OCI-LY7 (cell line): ENCODE results near the gene SHC1. TPM values are rescaled to one million over a fixed set of nuclear protein-coding genes. Genes with fewer than 3 reads are reported as not detected.
A peak's percentile ranks its signal among the peaks of the same experiment; 100 is the strongest.

Source experiments
- BruUV-seq: library from RNA; stranded (reverse); fragments of 400-500 nt; replicated peaks from 2 replicates; lab custom pipeline; 2021; lab: Mats Ljungman, UMichigan
- CTCF ChIA-PET: fragments of 300-600 bp; sonication (Branson Sonifier 250); formaldehyde crosslinking; loops from one replicate; lab custom pipeline; 2022; ENCODE audit warnings: antibody characterized with exemption; ENCODE audit not compliant: unreplicated experiment; lab: Charles Lee
- POLR2A ChIA-PET: fragments of 300-600 bp; sonication (Branson Sonifier 250); formaldehyde crosslinking; loops from one replicate; lab custom pipeline; 2022; ENCODE audit warnings: antibody characterized with exemption; lab: Charles Lee
- DNase-seq: peaks from one replicate; pipeline ENCODE4 v3.0.0-alpha.2; 2015; ENCODE audit warnings: low spot score
- H2AFZ ChIP-seq: fragments of 200-600 bp; sonication (generic), shearing (Covaris generic); 2 replicates; pipeline ENCODE4 v1.6.1; 2014; ENCODE audit warnings: mild to moderate bottlenecking, antibody characterized with exemption, low read length, moderate library complexity
- H3K27ac ChIP-seq: fragments of 200-600 bp; sonication (generic); 2 replicates; pipeline ENCODE4 v1.5.1; 2014; ENCODE audit warnings: mixed run types, low read depth, mild to moderate bottlenecking, moderate library complexity, low read length, inconsistent platforms; ENCODE audit not compliant: poor library complexity, severe bottlenecking
- H3K36me3 ChIP-seq: fragments of 200-600 bp; sonication (generic); 2 replicates; pipeline ENCODE4 v1.6.1; 2014; ENCODE audit warnings: mild to moderate bottlenecking, antibody characterized with exemption, low read length, moderate library complexity, mixed read lengths; ENCODE audit not compliant: insufficient read depth
- H3K4me1 ChIP-seq: fragments of 200-600 bp; sonication (generic); 2 replicates; pipeline ENCODE4 v1.5.1; 2014; ENCODE audit warnings: mild to moderate bottlenecking, low read length; ENCODE audit not compliant: insufficient read depth, poor library complexity, severe bottlenecking
- H3K4me2 ChIP-seq: fragments of 200-600 bp; sonication (generic); 2 replicates; pipeline ENCODE4 v1.6.1; 2014; ENCODE audit warnings: mild to moderate bottlenecking, low read length
- H3K4me3 ChIP-seq: fragments of 200-600 bp; sonication (generic); 2 replicates; pipeline ENCODE4 v1.5.1; 2014; ENCODE audit warnings: mild to moderate bottlenecking, low read depth, low read length; ENCODE audit not compliant: poor library complexity, severe bottlenecking
- H3K79me2 ChIP-seq: fragments of 200-600 bp; sonication (generic); 2 replicates; pipeline ENCODE4 v1.6.1; 2016; ENCODE audit warnings: low read depth, mild to moderate bottlenecking, low read length, moderate library complexity, mixed read lengths; ENCODE audit not compliant: insufficient read depth
- H3K9me2 ChIP-seq: fragments of 200-600 bp; sonication (generic); 2 replicates; pipeline ENCODE4 v1.6.1; 2016; ENCODE audit warnings: mild to moderate bottlenecking, low read length, mixed read lengths; ENCODE audit not compliant: insufficient read depth
- H3K9me3 ChIP-seq: fragments of 200-600 bp; sonication (generic); 2 replicates; pipeline ENCODE4 v1.6.1; 2014; ENCODE audit warnings: mild to moderate bottlenecking, mixed run types, low read length, mixed read lengths
- H4K20me1 ChIP-seq: fragments of 200-600 bp; sonication (generic); 2 replicates; pipeline ENCODE4 v1.6.1; 2014; ENCODE audit warnings: mild to moderate bottlenecking, antibody characterized with exemption, low read length, moderate library complexity, mixed read lengths; ENCODE audit not compliant: insufficient read depth
- EZH2phosphoT487 ChIP-seq: fragments of 200-600 bp; sonication (generic); IDR thresholded peaks from 2 replicates; pipeline ENCODE4 v1.6.1; 2018; ENCODE audit warnings: low read depth, borderline replicate concordance, mild to moderate bottlenecking, mixed run types, antibody characterized with exemption, low read length, moderate library complexity, mixed read lengths
- intact Hi-C: fragments of 100-400 bp; cut with micrococcal nuclease; formaldehyde crosslinking; loops from one replicate; pipeline ENCODE4 v1.10.0; 2022; ENCODE audit not compliant: unreplicated experiment
- total RNA-seq, 2 experiments: library from RNA; depleted of rRNA in 1 of 2; stranded (reverse); fragments of >200 nt in 1 of 2; shearing (Covaris generic) in 1 of 2; gene quantifications; 2 replicates each; pipeline ENCODE4 v1.2.3, GENCODE V29; 2014 to 2022
- TF ChIP-seq, protein P1 (sequence below): fragments of 200-600 bp; sonication (generic); conservative IDR thresholded peaks from 2 replicates; pipeline ENCODE4 v1.5.1; 2014; ENCODE audit warnings: mild to moderate bottlenecking, antibody characterized with exemption, low read length, moderate library complexity, mixed read lengths

SHC1 gene
- total RNA-seq, 2 experiments from 2014 or later: 37.6 to 77.4 TPM

- ChIA-PET CTCF (no interaction called here), POLR2A (interaction anchor here (0.7 to 1.8 kb wide), 3 partner anchors 17 to 235 kb away, joined by 3 to 6 read pairs (median 3); partner anchors contain the start of genes LENEP and PBXIP1)
- no peak for TF ChIP-seq EZH2phosphoT487
- TF ChIP-seq, protein P1, sequence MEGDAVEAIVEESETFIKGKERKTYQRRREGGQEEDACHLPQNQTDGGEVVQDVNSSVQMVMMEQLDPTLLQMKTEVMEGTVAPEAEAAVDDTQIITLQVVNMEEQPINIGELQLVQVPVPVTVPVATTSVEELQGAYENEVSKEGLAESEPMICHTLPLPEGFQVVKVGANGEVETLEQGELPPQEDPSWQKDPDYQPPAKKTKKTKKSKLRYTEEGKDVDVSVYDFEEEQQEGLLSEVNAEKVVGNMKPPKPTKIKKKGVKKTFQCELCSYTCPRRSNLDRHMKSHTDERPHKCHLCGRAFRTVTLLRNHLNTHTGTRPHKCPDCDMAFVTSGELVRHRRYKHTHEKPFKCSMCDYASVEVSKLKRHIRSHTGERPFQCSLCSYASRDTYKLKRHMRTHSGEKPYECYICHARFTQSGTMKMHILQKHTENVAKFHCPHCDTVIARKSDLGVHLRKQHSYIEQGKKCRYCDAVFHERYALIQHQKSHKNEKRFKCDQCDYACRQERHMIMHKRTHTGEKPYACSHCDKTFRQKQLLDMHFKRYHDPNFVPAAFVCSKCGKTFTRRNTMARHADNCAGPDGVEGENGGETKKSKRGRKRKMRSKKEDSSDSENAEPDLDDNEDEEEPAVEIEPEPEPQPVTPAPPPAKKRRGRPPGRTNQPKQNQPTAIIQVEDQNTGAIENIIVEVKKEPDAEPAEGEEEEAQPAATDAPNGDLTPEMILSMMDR: no peak
- Histone ChIP-seq H3K9me3 (no peaks in the 10 kb centered on the region), H3K79me2 (peaks cover 64% of the 10 kb centered on the region), H3K27ac (peak overlapping the region; percentile 89), H3K4me2 (peak overlapping the region; percentile 86), H3K4me1 (peaks cover 46% of the 10 kb centered on the region), H2AFZ (no peak overlapping the region), H4K20me1 (peaks cover 14% of the 10 kb centered on the region; the same call in 1 of the 2 replicates), H3K36me3 (peaks cover 52% of the 10 kb centered on the region), H3K4me3 (peak overlapping the region; percentile 83), H3K9me2 (no peaks in the 10 kb centered on the region)
- BruUV-seq: no TSS peak
- DNase-seq: no peak
- intact Hi-C loops: no loop called here
Measured at GRCh38 chr1:154972517-154973343, 2.2 kb upstream of the SHC1 start.

DNA sequence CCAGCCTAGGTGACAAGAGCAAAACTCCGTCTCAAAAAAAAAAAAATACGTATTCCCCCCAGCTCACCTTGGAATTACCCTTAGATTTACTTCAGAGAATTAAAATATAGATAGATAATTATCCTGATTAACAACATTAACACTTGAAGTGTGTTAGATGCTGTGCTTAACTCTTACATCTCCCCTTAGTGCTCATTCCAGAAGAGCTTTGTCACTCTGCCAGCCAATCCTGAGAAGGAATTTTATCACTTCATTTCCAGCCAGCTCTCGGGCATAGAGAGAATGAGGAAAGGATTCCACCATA, 1.6 kb upstream of the SHC1 start:
- Histone ChIP-seq H4K20me1 (peaks cover 8% of the 10 kb centered on the region; the same call in 1 of the 2 replicates), H3K9me2 (no peaks in the 10 kb centered on the region), H2AFZ (no peak overlapping the region), H3K79me2 (peaks cover 58% of the 10 kb centered on the region), H3K36me3 (peaks cover 52% of the 10 kb centered on the region), H3K27ac (no peak overlapping the region), H3K4me3 (no peak overlapping the region), H3K4me2 (peak overlapping the region; percentile 86), H3K9me3 (no peaks in the 10 kb centered on the region), H3K4me1 (peaks cover 40% of the 10 kb centered on the region)
- no peak for DNase-seq
- intact Hi-C loops: no loop called here
- no TSS peak for BruUV-seq
- CTCF ChIA-PET: no interaction called here
- TF ChIP-seq EZH2phosphoT487: no peak
- TF ChIP-seq, protein P1: no peak
- POLR2A ChIA-PET: interaction anchor here (1.8 kb wide), 1 partner anchor 16 kb away, joined by 6 read pairs; the partner anchor contains the start of gene PBXIP1
